Ishikawa (cell line): ENCODE measurements around the gene IBA57.

Source experiments
- CEBPB ChIP-seq: IDR thresholded peaks from 2 replicates; pipeline ENCODE4 v1.6.1; 2012
- CREB1 ChIP-seq: IDR thresholded peaks from 2 replicates; pipeline ENCODE4 v1.6.1; 2012; ENCODE audit warnings: low read depth
- EGR1 ChIP-seq: IDR thresholded peaks from 2 replicates; pipeline ENCODE4 v1.6.1; 2012
- EP300 ChIP-seq: IDR thresholded peaks from 2 replicates; pipeline ENCODE4 v1.6.1; 2012; ENCODE audit warnings: borderline replicate concordance
- FOXM1 ChIP-seq: IDR thresholded peaks from 2 replicates; pipeline ENCODE4 v1.6.1; 2012; ENCODE audit warnings: low read depth, borderline replicate concordance
- MAX ChIP-seq: IDR thresholded peaks from 2 replicates; pipeline ENCODE4 v1.6.1; 2012
- NFIC ChIP-seq: IDR thresholded peaks from 2 replicates; pipeline ENCODE4 v1.6.1; 2012
- RAD21 ChIP-seq: IDR thresholded peaks from 2 replicates; pipeline ENCODE4 v1.6.1; 2012; ENCODE audit warnings: low read depth
- REST ChIP-seq: IDR thresholded peaks from 2 replicates; pipeline ENCODE4 v1.6.1; 2012; ENCODE audit warnings: low read depth, mild to moderate bottlenecking
- TAF1 ChIP-seq: IDR thresholded peaks from 2 replicates; pipeline ENCODE4 v1.6.1; 2012; ENCODE audit warnings: low read depth, mild to moderate bottlenecking
- TCF12 ChIP-seq: IDR thresholded peaks from 2 replicates; pipeline ENCODE4 v1.6.1; 2012; ENCODE audit warnings: low read depth
- TEAD4 ChIP-seq: IDR thresholded peaks from 2 replicates; pipeline ENCODE4 v1.6.1; 2012
- USF1 ChIP-seq: IDR thresholded peaks from 2 replicates; pipeline ENCODE4 v1.6.1; 2012
- YY1 ChIP-seq: IDR thresholded peaks from 2 replicates; pipeline ENCODE4 v1.6.1; 2012; ENCODE audit warnings: low read depth
- ZBTB7A ChIP-seq: IDR thresholded peaks from 2 replicates; pipeline ENCODE4 v1.6.1; 2012; ENCODE audit warnings: low read depth

Gene IBA57

GRCh38 chr1:228158151-228159007, 7.2 kb upstream of the IBA57 start:
- no peak for TF ChIP-seq NFIC
- TF ChIP-seq RAD21: no peak
- no peak for TF ChIP-seq YY1
- no peak for TF ChIP-seq TAF1
- TF ChIP-seq EGR1: no peak
- no peak for TF ChIP-seq USF1
- no peak for TF ChIP-seq FOXM1
- no peak for TF ChIP-seq CREB1
- no peak for TF ChIP-seq EP300
- no peak for TF ChIP-seq TEAD4
- no peak for TF ChIP-seq MAX
- TF ChIP-seq ZBTB7A: no peak
- TF ChIP-seq TCF12: no peak
- no peak for TF ChIP-seq REST
- TF ChIP-seq CEBPB: no peak

GRCh38 chr1:228159008-228159665, 6.5 kb upstream of the IBA57 start:
- TF ChIP-seq TEAD4: no peak
- TF ChIP-seq NFIC: no peak
- TF ChIP-seq EGR1: no peak
- no peak for TF ChIP-seq CEBPB
- TF ChIP-seq CREB1: no peak
- TF ChIP-seq TCF12: no peak
- TF ChIP-seq RAD21: no peak
- TF ChIP-seq TAF1: no peak
- no peak for TF ChIP-seq MAX
- no peak for TF ChIP-seq YY1
- no peak for TF ChIP-seq USF1
- no peak for TF ChIP-seq ZBTB7A
- TF ChIP-seq EP300: no peak

- no peak for TF ChIP-seq USF1
- no peak for TF ChIP-seq NFIC
- no peak for TF ChIP-seq TAF1
- no peak for TF ChIP-seq CEBPB
- no peak for TF ChIP-seq FOXM1
- TF ChIP-seq ZBTB7A: no peak
- TF ChIP-seq RAD21: no peak
- no peak for TF ChIP-seq TCF12
- no peak for TF ChIP-seq CREB1
- TF ChIP-seq MAX: no peak
- no peak for TF ChIP-seq TEAD4
- no peak for TF ChIP-seq EGR1
- no peak for TF ChIP-seq REST
Observed at GRCh38 chr1:228160201-228160761, 5.3 kb upstream of the IBA57 start.

GRCh38 chr1:228161362-228161761, 4.2 kb upstream of the IBA57 start:
- no peak for TF ChIP-seq CREB1
- no peak for TF ChIP-seq RAD21
- TF ChIP-seq EGR1: no peak
- TF ChIP-seq CEBPB: no peak
- no peak for TF ChIP-seq TEAD4
- no peak for TF ChIP-seq FOXM1
- no peak for TF ChIP-seq REST
- TF ChIP-seq MAX: no peak
- TF ChIP-seq EP300: no peak
- no peak for TF ChIP-seq TCF12
